H1 (cell line): Measurements from ENCODE around the gene NAA25. TPM values are rescaled to one million over a fixed set of nuclear protein-coding genes. Genes with fewer than 3 reads are reported as not detected.
"Not testable (repeated sequence)": the region's sequence is repeated elsewhere in the genome, so short reads cannot be mapped to it uniquely, and the experiment has no call there.

Experiments
- CTCF ChIA-PET: fragments of 300-600 bp; sonication (Branson Sonifier 250); formaldehyde crosslinking; loops from one replicate; lab custom pipeline; 2021; ENCODE audit not compliant: partially characterized antibody; lab: Charles Lee
- POLR2A ChIA-PET: fragments of 300-600 bp; sonication (Branson Sonifier 250); formaldehyde crosslinking; loops from one replicate; lab custom pipeline; 2021; ENCODE audit warnings: inconsistent platforms; ENCODE audit not compliant: partially characterized antibody; lab: Charles Lee
- DNase-seq, 2 experiments: peaks; one replicate each; pipeline versions ENCODE4 v3.0.0 to v3.0.0-alpha.2; 2010 to 2022; ENCODE audit warnings: low spot score in 2 of 2, low read depth in 1 of 2, mixed read lengths in 1 of 2
- FAIRE-seq: peaks from 2 replicates; lab custom pipeline; 2011; peaks lifted over from hg19 to GRCh38; lab: Jason Lieb, UNC
- H2AFZ ChIP-seq: 2 replicates; pipeline ENCODE4 v1.8.1; 2012; ENCODE audit warnings: low read length, inconsistent platforms
- H2AK5ac ChIP-seq: 2 replicates; pipeline ENCODE4 v1.6.1; 2013; ENCODE audit warnings: low read depth, low read length
- H2BK120ac ChIP-seq: replicated peaks from 2 replicates; pipeline ENCODE3; 2013; ENCODE audit warnings: low read depth, low read length, inconsistent platforms
- H2BK12ac ChIP-seq: 2 replicates; pipeline ENCODE4 v1.6.1; 2013; ENCODE audit warnings: low read depth, low read length
- H2BK15ac ChIP-seq: 2 replicates; pipeline ENCODE4 v1.6.1; 2013; ENCODE audit warnings: low read length
- H2BK20ac ChIP-seq: 2 replicates; pipeline ENCODE4 v1.6.1; 2013; ENCODE audit warnings: low read length
- H2BK5ac ChIP-seq: 2 replicates; pipeline ENCODE4 v1.6.1; 2013; ENCODE audit warnings: low read depth, low read length
- H3K14ac ChIP-seq: 2 replicates; pipeline ENCODE4 v1.6.1; 2013; ENCODE audit warnings: inconsistent platforms; ENCODE audit not compliant: insufficient read length
- H3K18ac ChIP-seq: 2 replicates; pipeline ENCODE4 v1.6.1; 2013; ENCODE audit warnings: low read length; ENCODE audit errors: extremely low read depth
- H3K23ac ChIP-seq: 2 replicates; pipeline ENCODE4 v1.6.1; 2013; ENCODE audit warnings: inconsistent platforms; ENCODE audit not compliant: insufficient read length
- H3K23me2 ChIP-seq: 2 replicates; pipeline ENCODE4 v1.6.1; 2013; ENCODE audit warnings: low read depth, low read length
- H3K27ac ChIP-seq: 2 replicates; pipeline ENCODE4 v1.6.1; 2011; ENCODE audit warnings: low read depth, low read length, inconsistent platforms
- H3K27me3 ChIP-seq, 4 experiments: replicated peaks in 1 of 4; 1 replicate in 1 of 4; 2 replicates in 3 of 4; pipeline versions ENCODE4 v1.6.1 to v1.8.1; 2011 to 2013; ENCODE audit warnings: low read length in 3 of 4, mild to moderate bottlenecking in 3 of 4, inconsistent platforms in 2 of 4, mixed read lengths in 2 of 4, moderate library complexity in 1 of 4; ENCODE audit not compliant: control insufficient read depth in 3 of 4, insufficient read depth in 3 of 4; ENCODE audit errors: extremely low read depth in 1 of 4
- H3K36me3 ChIP-seq, 4 experiments: 2 replicates each; pipeline versions ENCODE4 v1.6.1 to v1.8.1; 2011 to 2013; ENCODE audit warnings: mild to moderate bottlenecking in 4 of 4, low read length in 3 of 4, moderate library complexity in 2 of 4, control low read depth in 1 of 4, inconsistent platforms in 1 of 4; ENCODE audit not compliant: insufficient read depth in 4 of 4, control insufficient read depth in 2 of 4
- H3K4ac ChIP-seq: replicated peaks from 2 replicates; pipeline ENCODE3; 2013; ENCODE audit warnings: low read length, low read depth, mixed read lengths, inconsistent platforms; ENCODE audit not compliant: insufficient read length
- H3K4me1 ChIP-seq, 4 experiments: replicated peaks in 1 of 4; 1 replicate in 1 of 4; 2 replicates in 3 of 4; pipeline versions ENCODE4 v1.6.1 to v1.8.1; 2011 to 2013; ENCODE audit warnings: low read length in 3 of 4, inconsistent platforms in 2 of 4, mixed read lengths in 1 of 4; ENCODE audit not compliant: insufficient read depth in 4 of 4, control insufficient read depth in 3 of 4
- H3K4me2 ChIP-seq, 2 experiments: 2 replicates each; pipeline versions ENCODE4 v1.6.1 to v1.8.1; 2011 to 2013; ENCODE audit warnings: low read depth in 2 of 2, low read length in 2 of 2, control low read depth in 1 of 2, inconsistent platforms in 1 of 2, mild to moderate bottlenecking in 1 of 2; ENCODE audit not compliant: insufficient read depth in 1 of 2
- H3K4me3 ChIP-seq, 4 experiments: fragments of 200-600, 300-600 bp in 1 of 4; sonication (generic), shearing (Covaris generic), sonication (Bioruptor Twin) in 1 of 4; 2 replicates each; pipeline versions ENCODE4 v1.5.1 to v1.8.1; 2011 to 2016; ENCODE audit warnings: low read length in 4 of 4, low read depth in 3 of 4, control low read depth in 2 of 4, inconsistent platforms in 2 of 4, mild to moderate bottlenecking in 2 of 4, mixed read lengths in 1 of 4, moderate library complexity in 1 of 4; ENCODE audit not compliant: insufficient read depth in 2 of 4; ENCODE audit errors: extremely low read depth in 1 of 4
- H3K56ac ChIP-seq: replicated peaks from 2 replicates; pipeline ENCODE3; 2013; ENCODE audit warnings: low read depth, mild to moderate bottlenecking, mixed read lengths, low read length, inconsistent platforms; ENCODE audit not compliant: insufficient read length
- H3K79me1 ChIP-seq: 2 replicates; pipeline ENCODE4 v1.6.1; 2013; ENCODE audit warnings: low read depth, low read length, control low read depth
- H3K79me2 ChIP-seq, 2 experiments: 2 replicates each; pipeline versions ENCODE4 v1.6.1 to v1.8.1; 2012 to 2013; ENCODE audit warnings: low read length in 2 of 2, mild to moderate bottlenecking in 2 of 2, inconsistent platforms in 1 of 2; ENCODE audit not compliant: insufficient read depth in 2 of 2, control insufficient read depth in 1 of 2
- H3K9ac ChIP-seq, 4 experiments: replicated peaks in 1 of 4; 1 replicate in 1 of 4; 2 replicates in 3 of 4; pipeline versions ENCODE4 v1.6.1 to v1.8.1; 2011 to 2013; ENCODE audit warnings: low read depth in 3 of 4, low read length in 3 of 4, control low read depth in 2 of 4, mild to moderate bottlenecking in 2 of 4, moderate library complexity in 2 of 4, inconsistent platforms in 1 of 4; ENCODE audit errors: extremely low read depth in 1 of 4
- H3K9me3 ChIP-seq, 2 experiments: 2 replicates each; pipeline versions ENCODE4 v1.6.1 to v1.8.1; 2012 to 2013; ENCODE audit warnings: mild to moderate bottlenecking in 2 of 2, moderate library complexity in 2 of 2, control low read depth in 1 of 2, inconsistent platforms in 1 of 2, low read depth in 1 of 2, low read length in 1 of 2, mixed read lengths in 1 of 2; ENCODE audit not compliant: insufficient read depth in 2 of 2
- H4K20me1 ChIP-seq, 2 experiments: replicated peaks in 1 of 2; 2 replicates each; pipeline versions ENCODE3 to v1.8.1; 2011 to 2013; ENCODE audit warnings: inconsistent platforms in 2 of 2, low read length in 2 of 2, mild to moderate bottlenecking in 1 of 2; ENCODE audit not compliant: insufficient read depth in 2 of 2, control insufficient read depth in 1 of 2
- H4K5ac ChIP-seq: 2 replicates; pipeline ENCODE4 v1.6.1; 2013; ENCODE audit warnings: low read length, low read depth, mixed read lengths, inconsistent platforms; ENCODE audit not compliant: insufficient read length
- H4K8ac ChIP-seq: 2 replicates; pipeline ENCODE4 v1.8.0; 2013; ENCODE audit warnings: mild to moderate bottlenecking, moderate library complexity, low read length, inconsistent platforms; ENCODE audit not compliant: insufficient read depth; ENCODE audit errors: extremely low read depth
- H4K91ac ChIP-seq: replicated peaks from 2 replicates; pipeline ENCODE3; 2013; ENCODE audit warnings: low read length, mixed read lengths, inconsistent platforms; ENCODE audit not compliant: insufficient read length
- WGBS, 2 experiments: shearing (Covaris generic) in 1 of 2; methylation state at CpG; one replicate each; pipeline versions ENCODE4 v1.1.6 to v1.1.7; 2013 to 2015; ENCODE audit warnings: low lambda C conversion rate in 2 of 2, mixed read lengths in 2 of 2, inconsistent platforms in 1 of 2, low coverage in 1 of 2, missing lambda C conversion rate in 1 of 2; ENCODE audit not compliant: insufficient replicate concordance in 2 of 2, insufficient coverage in 1 of 2, insufficient read length in 1 of 2; ENCODE audit errors: extremely low coverage in 1 of 2, missing lambda C conversion rate in 1 of 2; 5-methylcytosine and 5-hydroxymethylcytosine counted together
- polyA plus RNA-seq, 7 experiments: library from polyadenylated mRNA; depleted of rRNA in 3 of 7; stranded (reverse) in 5 of 7; unstranded in 2 of 7; fragments of >200 nt in 5 of 7; fragments of 200-250 nt in 2 of 7; gene quantifications; 1 replicate in 5 of 7; 2 replicates in 1 of 7; 4 replicates in 1 of 7; pipeline versions ENCODE4 v1.2.1 to v1.2.3, GENCODE V29; 2011 to 2013; ENCODE audit warnings: missing spikeins in 2 of 7, mixed read lengths in 2 of 7
- total RNA-seq: library from RNA; stranded (reverse); fragmentation: NEBNext Ultra II Directional; extraction: Animal tissue kit (Norgen Biotek cat#: 25700); gene quantifications from 2 replicates; pipeline ENCODE4 v1.2.1, GENCODE V29; 2021

NAA25 gene
- total and polyA plus RNA-seq, 2 of the 8 experiments (the other 6 are each of a cell fraction or from before 2014, with no cell fraction given) = 10.8 to 60.3 TPM

DNA sequence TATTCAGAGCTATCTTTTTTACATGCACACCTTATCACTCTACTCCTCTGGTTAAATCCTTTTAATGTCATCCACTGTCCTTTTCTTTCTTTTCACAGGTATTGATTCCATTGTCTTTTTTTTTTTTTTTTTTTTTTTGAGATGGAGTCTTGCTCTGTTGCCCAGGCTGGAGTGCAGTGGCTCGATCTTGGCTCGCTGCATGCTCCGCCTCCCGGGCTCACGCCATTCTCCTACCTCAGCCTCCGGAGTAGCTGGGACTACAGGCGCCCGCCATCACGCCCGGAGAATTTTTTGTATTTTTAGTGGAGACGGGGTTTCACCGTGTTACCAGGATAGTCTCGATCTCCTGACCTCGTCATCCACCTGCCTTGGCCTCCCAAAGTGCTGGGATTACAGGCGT, 8.1 kb downstream of the NAA25 start:
- H2BK12ac ChIP-seq, H3K23me2 ChIP-seq, H2AK5ac ChIP-seq, H2AFZ ChIP-seq, H3K79me1 ChIP-seq, H3K9me3 ChIP-seq, H3K27me3 ChIP-seq, H4K91ac ChIP-seq, H2BK15ac ChIP-seq, H2BK20ac ChIP-seq, H3K18ac ChIP-seq, H3K4ac ChIP-seq, H3K14ac ChIP-seq, H3K4me2 ChIP-seq, H4K5ac ChIP-seq, H3K4me3 ChIP-seq, FAIRE-seq, H3K9ac ChIP-seq, H3K23ac ChIP-seq, H2BK5ac ChIP-seq, DNase-seq, H3K27ac ChIP-seq, H2BK120ac ChIP-seq, H4K8ac ChIP-seq, H3K56ac ChIP-seq: not testable (repeated sequence)
- Histone ChIP-seq H3K36me3 (peaks cover 0 to 40% (median 14%) of the 10 kb centered on the region in 4 experiments; a peak in 5 of 8 replicates), H3K4me1 (peaks cover 2 to 10% (median 3%) of the 10 kb centered on the region in 4 experiments; a peak in 4 of 7 replicates), H3K79me2 (peaks cover 34 to 96% of the 10 kb centered on the region in 2 experiments), H4K20me1 (peaks cover 13 to 23% of the 10 kb centered on the region in 2 experiments)
- WGBS, 2 experiments = 95% methylated on average over 10 of the region's 15 CpGs; no CpG with 5 or more reads in 1 of the 2 experiments
- ChIA-PET POLR2A (interaction anchor here (1.6 to 1.9 kb wide), 2 partner anchors 9 to 11 kb away, joined by 5 to 6 read pairs; no protein-coding TSS in a partner anchor), CTCF (interaction anchor here (0.6 kb wide), 1 partner anchor 96 kb away, joined by 3 read pairs; no protein-coding TSS in a partner anchor)
